H9 (cell line): ENCODE results near the gene ITGB8. TPM values are rescaled to one million over a fixed set of nuclear protein-coding genes. Genes with fewer than 3 reads are reported as not detected.

Experiments
- DNase-seq: peaks from one replicate; pipeline ENCODE4 v3.0.0-alpha.2; 2017
- H2AFZ ChIP-seq: one replicate; pipeline ENCODE4 v1.6.1; 2013; ENCODE audit warnings: mild to moderate bottlenecking, low read length, control low read depth, moderate library complexity
- H2AK5ac ChIP-seq: 2 replicates; pipeline ENCODE4 v1.6.1; 2013; ENCODE audit warnings: low read length, control low read depth, mixed read lengths; ENCODE audit not compliant: insufficient read length
- H2BK120ac ChIP-seq: one replicate; pipeline ENCODE4 v1.6.1; 2013; ENCODE audit warnings: low read depth, mild to moderate bottlenecking, low read length, control low read depth, inconsistent platforms; ENCODE audit not compliant: poor library complexity, severe bottlenecking
- H2BK12ac ChIP-seq: 2 replicates; pipeline ENCODE4 v1.6.1; 2013; ENCODE audit warnings: low read length, control low read depth, mixed read lengths, low read depth; ENCODE audit not compliant: insufficient read length
- H2BK15ac ChIP-seq: 2 replicates; pipeline ENCODE4 v1.6.1; 2013; ENCODE audit warnings: low read depth, low read length, control low read depth
- H2BK20ac ChIP-seq: one replicate; pipeline ENCODE4 v1.6.1; 2013; ENCODE audit warnings: low read depth, mild to moderate bottlenecking, low read length, control low read depth, inconsistent platforms; ENCODE audit not compliant: poor library complexity, severe bottlenecking
- H2BK5ac ChIP-seq: 2 replicates; pipeline ENCODE4 v1.6.1; 2013; ENCODE audit warnings: low read length, control low read depth, mixed read lengths; ENCODE audit not compliant: insufficient read length
- H3K14ac ChIP-seq: 2 replicates; pipeline ENCODE4 v1.6.1; 2013; ENCODE audit warnings: low read length, control low read depth; ENCODE audit not compliant: insufficient read depth
- H3K18ac ChIP-seq: 2 replicates; pipeline ENCODE4 v1.6.1; 2013; ENCODE audit warnings: low read depth, mild to moderate bottlenecking, mixed read lengths, low read length, control low read depth; ENCODE audit not compliant: insufficient read length
- H3K23ac ChIP-seq: 2 replicates; pipeline ENCODE4 v1.6.1; 2013; ENCODE audit warnings: low read length, control low read depth, mixed read lengths, low read depth; ENCODE audit not compliant: insufficient read length
- H3K23me2 ChIP-seq: 2 replicates; pipeline ENCODE4 v1.6.1; 2013; ENCODE audit warnings: low read depth, mild to moderate bottlenecking, mixed read lengths, low read length, control low read depth; ENCODE audit not compliant: insufficient read length, poor library complexity, severe bottlenecking
- H3K27ac ChIP-seq: 2 replicates; pipeline ENCODE4 v1.5.1; 2013; ENCODE audit warnings: low read length, control low read depth, mixed read lengths, low read depth; ENCODE audit not compliant: insufficient read length
- H3K27me3 ChIP-seq: 2 replicates; pipeline ENCODE4 v1.6.1; 2013; ENCODE audit warnings: low read length, control low read depth, inconsistent platforms; ENCODE audit not compliant: insufficient read depth
- H3K4ac ChIP-seq: 2 replicates; pipeline ENCODE4 v1.6.1; 2013; ENCODE audit warnings: low read depth, mild to moderate bottlenecking, control low read depth, inconsistent platforms, low read length, moderate library complexity
- H3K4me1 ChIP-seq: 2 replicates; pipeline ENCODE4 v1.6.1; 2013; ENCODE audit warnings: low read length, control low read depth, inconsistent platforms; ENCODE audit not compliant: insufficient read depth
- H3K4me2 ChIP-seq: 2 replicates; pipeline ENCODE4 v1.6.1; 2013; ENCODE audit warnings: low read length, control low read depth, mixed read lengths; ENCODE audit not compliant: insufficient read length, insufficient read depth
- H3K56ac ChIP-seq: 2 replicates; pipeline ENCODE4 v1.6.1; 2013; ENCODE audit warnings: low read depth, mild to moderate bottlenecking, mixed read lengths, low read length, control low read depth; ENCODE audit not compliant: insufficient read length
- H3K79me1 ChIP-seq: 2 replicates; pipeline ENCODE4 v1.6.1; 2013; ENCODE audit warnings: low read depth, mild to moderate bottlenecking, moderate library complexity, low read length, control low read depth, inconsistent platforms; ENCODE audit not compliant: insufficient read depth, poor library complexity, severe bottlenecking
- H3K79me2 ChIP-seq: 2 replicates; pipeline ENCODE4 v1.6.1; 2013; ENCODE audit warnings: low read length, control low read depth, inconsistent platforms; ENCODE audit not compliant: insufficient read depth
- H3K9ac ChIP-seq: 2 replicates; pipeline ENCODE4 v1.6.1; 2013; ENCODE audit warnings: low read length, control low read depth, mixed read lengths; ENCODE audit not compliant: insufficient read length; ENCODE audit errors: extremely low read depth
- H3K9me3 ChIP-seq: one replicate; pipeline ENCODE4 v1.6.1; 2013; ENCODE audit warnings: low read depth, low read length, inconsistent platforms; ENCODE audit not compliant: control insufficient read depth
- H3T11ph ChIP-seq: one replicate; pipeline ENCODE4 v1.6.1; 2013; ENCODE audit warnings: mild to moderate bottlenecking, low read length, control low read depth, inconsistent platforms
- H4K20me1 ChIP-seq: one replicate; pipeline ENCODE4 v1.6.1; 2013; ENCODE audit not compliant: control insufficient read depth, insufficient read length, insufficient read depth
- H4K5ac ChIP-seq: 2 replicates; pipeline ENCODE4 v1.6.1; 2013; ENCODE audit warnings: low read depth, mild to moderate bottlenecking, mixed read lengths, low read length, control low read depth; ENCODE audit not compliant: insufficient read length
- H4K8ac ChIP-seq: replicated peaks from 2 replicates; pipeline ENCODE4 v1.6.1; 2013; ENCODE audit warnings: low read length, control low read depth, mixed read lengths, low read depth; ENCODE audit not compliant: insufficient read length
- H4K91ac ChIP-seq: 2 replicates; pipeline ENCODE4 v1.6.1; 2013; ENCODE audit warnings: low read depth, mild to moderate bottlenecking, moderate library complexity, mixed read lengths, low read length, control low read depth; ENCODE audit not compliant: insufficient read length
- H3K27ac Mint-ChIP-seq, 3 experiments: 2 replicates in 2 of 3; 3 replicates in 1 of 3; pipeline ENCODE4 v1.8.0; 2020 to 2021; ENCODE audit warnings: mixed read lengths in 3 of 3, mild to moderate bottlenecking in 1 of 3, moderate library complexity in 1 of 3
- H3K27me3 Mint-ChIP-seq: 2 replicates; pipeline ENCODE4 v1.8.0; 2021; ENCODE audit warnings: low read depth, mild to moderate bottlenecking, moderate library complexity, mixed read lengths
- H3K36me3 Mint-ChIP-seq, 3 experiments: 2 replicates in 2 of 3; 3 replicates in 1 of 3; pipeline ENCODE4 v1.8.0; 2020 to 2021; ENCODE audit warnings: low read depth in 3 of 3, mixed read lengths in 3 of 3; ENCODE audit not compliant: insufficient read depth in 1 of 3
- H3K4me1 Mint-ChIP-seq, 2 experiments: 2 replicates each; pipeline ENCODE4 v1.8.0; 2020; ENCODE audit warnings: mixed read lengths in 2 of 2
- H3K4me3 Mint-ChIP-seq, 2 experiments: 2 replicates in 1 of 2; 3 replicates in 1 of 2; pipeline ENCODE4 v1.8.0; 2020 to 2021; ENCODE audit warnings: mild to moderate bottlenecking in 2 of 2, mixed read lengths in 2 of 2, moderate library complexity in 1 of 2
- H3K9me3 Mint-ChIP-seq, 2 experiments: 2 replicates in 1 of 2; 3 replicates in 1 of 2; pipeline ENCODE4 v1.8.0; 2020; ENCODE audit warnings: mild to moderate bottlenecking in 2 of 2, mixed read lengths in 2 of 2, moderate library complexity in 1 of 2
- CTCF ChIP-seq: fragments of 200-600 bp; sonication (generic); conservative IDR thresholded peaks from 3 replicates; pipeline ENCODE4 v1.8.0; 2021; ENCODE audit warnings: antibody characterized with exemption, mild to moderate bottlenecking
- WGBS: extraction: QIAGEN DNeasy Blood & Tissue Kit; methylation state at CpG from one replicate; pipeline ENCODE4 v1.1.7; 2013; ENCODE audit warnings: missing lambda C conversion rate, low lambda C conversion rate, mixed read lengths; ENCODE audit not compliant: insufficient read length; ENCODE audit errors: extremely low coverage; 5-methylcytosine and 5-hydroxymethylcytosine counted together
- total RNA-seq: library from RNA; stranded (reverse); gene quantifications from 2 replicates; pipeline ENCODE4 v1.2.1, GENCODE V29; 2021

Gene ITGB8
- total RNA-seq, 1 experiment from 2014 or later: 7.6 TPM

- Histone ChIP-seq H3K23ac (no peak overlapping the region), H4K8ac (no peak overlapping the region), H4K20me1 (no peaks in the 10 kb centered on the region), H3K14ac (no peak overlapping the region), H2BK5ac (no peak overlapping the region), H3K79me1 (no peaks in the 10 kb centered on the region), H3K27ac (no peak overlapping the region), H3K4me1 (no peaks in the 10 kb centered on the region), H2BK20ac (no peak overlapping the region), H3K9me3 (no peaks in the 10 kb centered on the region), H2AK5ac (no peak overlapping the region), H3T11ph (no peak overlapping the region), H3K9ac (peak overlapping the region; percentile 52), H2BK12ac (no peak overlapping the region), H2BK15ac (no peak overlapping the region), H4K5ac (no peak overlapping the region), H3K18ac (peak overlapping the region; percentile 38), H3K56ac (no peak overlapping the region), H3K23me2 (peaks cover 19% of the 10 kb centered on the region), H2BK120ac (no peak overlapping the region), H3K4me2 (peak overlapping the region; percentile 70), H4K91ac (no peak overlapping the region), H3K27me3 (no peaks in the 10 kb centered on the region; the same call in 1 of the 2 replicates), H3K4ac (no peak overlapping the region), H2AFZ (peak overlapping the region; percentile 22), H3K79me2 (no peaks in the 10 kb centered on the region)
- peak; percentile 50; the same call in 2 of the 3 replicates for TF ChIP-seq CTCF
- WGBS: no CpG with 5 or more reads among the region's 31 CpGs
- no peaks in the 10 kb centered on the region; a peak in 1 of 7 replicates for H3K36me3 Mint-ChIP-seq
- H3K9me3 Mint-ChIP-seq: no peaks in the 10 kb centered on the region; a peak in 3 of 5 replicates
- H3K4me1 Mint-ChIP-seq: peaks cover 18 to 23% of the 10 kb centered on the region in 2 experiments
- DNase-seq: peak; percentile 80
- H3K4me3 Mint-ChIP-seq: peak overlapping the region; percentile 88 to 98
- peaks cover 15% of the 10 kb centered on the region for H3K27me3 Mint-ChIP-seq
- H3K27ac Mint-ChIP-seq: peak overlapping the region; percentile 97 to 100 (median 97)
These were observed 1.1 kb upstream of the ITGB8 start for GRCh38 chr7:20329389-20330238.
